Peyer's patch (tissue), 4 donors: ENCODE data around the gene DPF1. TPM values are rescaled to one million over a fixed set of nuclear protein-coding genes. Genes with fewer than 3 reads are reported as not detected.

Source experiments
- DNase-seq, 3 donors: peaks; one replicate each; pipeline ENCODE4 v3.0.0-alpha.2; 2017 to 2019
- H3K27ac ChIP-seq, 4 donors: fragments of 200-600 bp; sonication (generic); one replicate each; pipeline ENCODE4 v1.5.1; 2016 to 2019
- H3K27me3 ChIP-seq, 2 donors: fragments of 200-600 bp; sonication (generic); one replicate each; pipeline ENCODE4 v1.5.1; 2019
- H3K36me3 ChIP-seq, 3 donors: fragments of 200-600 bp; sonication (generic); one replicate each; pipeline ENCODE4 v1.5.1; 2016 to 2019
- H3K4me1 ChIP-seq, 4 donors: fragments of 200-600 bp; sonication (generic); one replicate each; pipeline ENCODE4 v1.5.1; 2016 to 2019
- H3K4me3 ChIP-seq, 4 donors: fragments of 200-600 bp; sonication (generic); 1 replicate in 3 of 4; 2 replicates in 1 of 4; pipeline ENCODE4 v1.5.1; 2016 to 2019; ENCODE audit warnings: mild to moderate bottlenecking in 1 of 4
- H3K9me3 ChIP-seq, 4 donors: fragments of 200-600 bp; sonication (generic); one replicate each; pipeline ENCODE4 v1.5.1; 2016 to 2019; ENCODE audit warnings: mild to moderate bottlenecking in 1 of 4
- POLR2A ChIP-seq, 2 donors: fragments of 450-650 bp; IDR thresholded peaks; one replicate each; pipeline ENCODE4 v1.5.1; 2017; ENCODE audit warnings: antibody characterized with exemption in 2 of 2, mild to moderate bottlenecking in 2 of 2, moderate library complexity in 2 of 2
- total RNA-seq, 4 donors: library from RNA; depleted of rRNA; stranded (reverse); fragments of >200 nt; gene quantifications; one replicate each; pipeline ENCODE4 v1.1.0, GENCODE V29; 2016
- TF ChIP-seq, protein P1 (sequence below), 6 experiments: fragments of 450-650 bp in 4 of 6; fragments of 200-600 bp in 2 of 6; sonication (generic) in 1 of 6; IDR thresholded peaks; one replicate each; pipeline ENCODE4 v1.5.1; 2017 to 2019; ENCODE audit warnings: antibody characterized with exemption in 6 of 6, mild to moderate bottlenecking in 3 of 6, moderate library complexity in 1 of 6

The DPF1 gene
- total RNA-seq, 4 donors from 2014 or later: not detected

DNA sequence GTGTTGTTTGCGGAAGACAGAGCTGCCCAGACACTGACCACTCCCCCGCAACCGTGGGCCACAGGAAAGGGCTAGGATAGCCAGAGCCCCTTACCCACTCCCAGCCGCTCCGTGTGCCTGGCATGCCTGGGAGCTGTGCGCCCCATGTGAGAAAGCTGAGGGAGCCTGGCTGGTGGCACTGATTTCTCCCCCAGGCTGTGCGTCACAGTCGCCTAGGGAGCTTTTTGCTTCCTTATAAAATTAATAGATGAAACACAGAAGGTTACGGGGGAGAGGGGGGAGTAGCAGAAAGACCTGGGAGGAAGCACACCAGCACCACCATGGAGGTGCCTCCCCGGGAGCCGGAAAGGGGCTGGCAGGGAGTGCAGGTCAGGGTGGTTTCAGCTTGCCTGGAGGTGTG lies 24.7 kb downstream of the DPF1 start:
- Histone ChIP-seq H3K4me3 (no peak overlapping the region), H3K27ac (no peak overlapping the region), H3K4me1 (no peaks in the 10 kb centered on the region), H3K9me3 (no peaks in the 10 kb centered on the region), H3K36me3 (peaks cover 0 to 68% (median 0%) of the 10 kb centered on the region in 3 donors), H3K27me3 (no peaks in the 10 kb centered on the region)
- TF ChIP-seq POLR2A (IDR thresholded peaks at IDR 0.05): no peak
- TF ChIP-seq, protein P1, sequence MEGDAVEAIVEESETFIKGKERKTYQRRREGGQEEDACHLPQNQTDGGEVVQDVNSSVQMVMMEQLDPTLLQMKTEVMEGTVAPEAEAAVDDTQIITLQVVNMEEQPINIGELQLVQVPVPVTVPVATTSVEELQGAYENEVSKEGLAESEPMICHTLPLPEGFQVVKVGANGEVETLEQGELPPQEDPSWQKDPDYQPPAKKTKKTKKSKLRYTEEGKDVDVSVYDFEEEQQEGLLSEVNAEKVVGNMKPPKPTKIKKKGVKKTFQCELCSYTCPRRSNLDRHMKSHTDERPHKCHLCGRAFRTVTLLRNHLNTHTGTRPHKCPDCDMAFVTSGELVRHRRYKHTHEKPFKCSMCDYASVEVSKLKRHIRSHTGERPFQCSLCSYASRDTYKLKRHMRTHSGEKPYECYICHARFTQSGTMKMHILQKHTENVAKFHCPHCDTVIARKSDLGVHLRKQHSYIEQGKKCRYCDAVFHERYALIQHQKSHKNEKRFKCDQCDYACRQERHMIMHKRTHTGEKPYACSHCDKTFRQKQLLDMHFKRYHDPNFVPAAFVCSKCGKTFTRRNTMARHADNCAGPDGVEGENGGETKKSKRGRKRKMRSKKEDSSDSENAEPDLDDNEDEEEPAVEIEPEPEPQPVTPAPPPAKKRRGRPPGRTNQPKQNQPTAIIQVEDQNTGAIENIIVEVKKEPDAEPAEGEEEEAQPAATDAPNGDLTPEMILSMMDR (IDR thresholded peaks at IDR 0.05): no peak
- DNase-seq: no peak

DNA sequence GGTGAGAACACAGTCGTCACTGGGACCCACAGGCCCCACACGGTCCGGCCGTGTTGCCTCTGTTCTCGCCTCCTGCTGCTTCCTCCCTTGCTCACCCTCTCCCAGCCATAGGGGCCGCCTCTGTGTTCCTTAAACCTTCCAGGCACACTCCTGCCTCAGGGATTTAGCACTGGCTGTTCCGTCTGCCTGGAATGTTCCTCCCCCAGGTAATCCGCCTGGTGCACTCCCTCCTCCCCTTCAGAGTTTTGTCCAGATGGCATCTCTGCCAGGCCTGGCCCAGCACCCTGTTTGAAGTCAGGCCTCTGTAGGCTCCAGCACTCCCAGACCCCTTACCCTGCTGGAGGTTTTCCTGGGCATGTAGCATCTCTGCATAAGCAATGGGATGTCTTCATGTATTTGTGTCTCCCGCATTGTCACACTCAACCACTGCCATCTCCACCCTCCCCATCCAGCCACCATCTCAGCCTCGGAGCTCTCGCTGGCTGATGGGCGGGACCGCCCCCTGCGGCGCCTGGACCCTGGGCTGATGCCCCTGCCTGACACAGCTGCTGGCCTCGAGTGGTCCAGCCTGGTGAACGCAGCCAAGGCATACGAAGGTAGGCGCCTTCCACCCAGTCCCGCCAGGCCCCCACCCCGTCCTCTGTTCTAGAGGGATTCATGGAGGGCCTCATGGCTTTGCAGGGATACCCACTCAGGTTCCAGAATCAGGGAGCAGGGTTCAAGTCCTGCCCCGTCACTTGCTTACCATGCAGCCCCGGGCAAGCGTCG lies 25.9 kb downstream of the DPF1 start:
- TF ChIP-seq POLR2A (IDR thresholded peaks at IDR 0.05): no peak
- TF ChIP-seq, protein P1 (IDR thresholded peaks at IDR 0.05): no peak
- Histone ChIP-seq H3K27ac (no peak overlapping the region), H3K27me3 (no peaks in the 10 kb centered on the region), H3K9me3 (no peaks in the 10 kb centered on the region), H3K4me3 (no peak overlapping the region), H3K4me1 (no peaks in the 10 kb centered on the region), H3K36me3 (peaks cover 0 to 68% (median 0%) of the 10 kb centered on the region in 3 donors)
- DNase-seq: no peak

GRCh38 chr19:38196948-38197656 lies 26.9 kb downstream of the DPF1 start:
- H3K4me1 ChIP-seq: no peaks in the 10 kb centered on the region
- H3K9me3 ChIP-seq: no peaks in the 10 kb centered on the region
- peaks cover 0 to 68% (median 0%) of the 10 kb centered on the region in 3 donors for H3K36me3 ChIP-seq
- TF ChIP-seq, protein P1 (IDR thresholded peaks at IDR 0.05): no peak
- TF ChIP-seq POLR2A (IDR thresholded peaks at IDR 0.05): no peak
- DNase-seq: no peak
- H3K4me3 ChIP-seq: no peak overlapping the region
- no peak overlapping the region for H3K27ac ChIP-seq
- no peaks in the 10 kb centered on the region for H3K27me3 ChIP-seq

- H3K9me3 ChIP-seq: no peaks in the 10 kb centered on the region
- H3K27me3 ChIP-seq: no peaks in the 10 kb centered on the region
- peaks cover 0 to 68% (median 0%) of the 10 kb centered on the region in 3 donors for H3K36me3 ChIP-seq
- no peaks in the 10 kb centered on the region for H3K4me1 ChIP-seq
- no peak for TF ChIP-seq POLR2A (IDR thresholded peaks at IDR 0.05)
- TF ChIP-seq, protein P1 (IDR thresholded peaks at IDR 0.05): no peak
- no peak overlapping the region for H3K27ac ChIP-seq
- DNase-seq: peak in 1 of 3 donors; percentile 39
- no peak overlapping the region for H3K4me3 ChIP-seq
Observed at GRCh38 chr19:38196245-38196837, 27.7 kb downstream of the DPF1 start.

- peaks cover 0 to 64% (median 0%) of the 10 kb centered on the region in 3 donors for H3K36me3 ChIP-seq
- no peak overlapping the region for H3K4me3 ChIP-seq
- H3K9me3 ChIP-seq: no peaks in the 10 kb centered on the region
- H3K4me1 ChIP-seq: no peaks in the 10 kb centered on the region
- H3K27ac ChIP-seq: no peak overlapping the region
- H3K27me3 ChIP-seq: no peaks in the 10 kb centered on the region
- TF ChIP-seq, protein P1 (IDR thresholded peaks at IDR 0.05): no peak
- no peak for DNase-seq
Observed at GRCh38 chr19:38195237-38195636, 28.8 kb downstream of the DPF1 start.
